ENCODE measurements around the gene KIF21A.

Gene KIF21A

DNA sequence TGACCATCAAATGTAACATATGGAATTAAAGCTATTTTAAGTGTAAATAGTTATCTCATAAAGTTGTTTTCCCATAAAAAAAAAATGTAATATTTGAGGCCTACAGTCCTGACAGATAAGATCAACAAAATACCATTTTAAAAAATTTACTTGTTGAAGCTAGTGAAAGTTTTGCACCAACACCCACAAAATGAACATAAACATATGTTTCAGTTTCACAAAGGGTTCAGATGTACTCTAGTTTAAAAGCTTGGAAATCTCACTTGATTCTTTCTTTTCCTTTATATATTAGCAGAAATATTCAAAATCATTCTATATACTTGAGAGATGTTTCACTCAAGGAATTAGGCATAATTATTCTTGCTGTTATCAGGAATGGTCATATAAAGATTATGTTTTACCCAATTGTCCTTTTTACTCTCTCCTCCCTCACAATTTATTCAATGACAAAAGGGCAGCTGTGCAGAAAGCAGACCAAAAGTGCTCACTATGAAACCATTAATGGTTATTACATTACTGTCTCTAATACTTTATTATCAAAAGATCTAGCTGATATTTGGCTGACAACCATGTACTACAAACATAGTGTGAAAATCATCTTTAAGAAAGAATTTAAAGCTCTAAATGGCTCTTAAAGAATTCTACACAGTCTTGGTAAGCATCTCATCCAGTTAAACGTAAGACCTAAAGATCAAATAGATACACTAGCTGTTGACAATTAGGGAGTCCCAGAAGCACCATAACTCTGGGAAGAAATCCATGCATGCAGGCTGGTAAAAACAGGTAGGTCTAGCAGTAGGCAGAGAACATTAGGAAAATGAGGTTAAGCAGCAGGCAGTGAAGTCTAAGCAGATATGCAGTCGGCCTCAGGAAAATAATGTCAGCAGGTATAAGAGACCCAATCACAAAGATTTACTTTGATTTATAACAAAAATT lies 28.8 kb downstream of the KIF21A start:
- Histone ChIP-seq H3K27me3 (no peaks in the 10 kb centered on the region), H3K27ac (no peak overlapping the region), H4K20me1 (no peaks in the 10 kb centered on the region), H3K4me1 (no peaks in the 10 kb centered on the region), H3K9ac (no peak overlapping the region), H3K4me3 (no peak overlapping the region), H3K9me3 (no peaks in the 10 kb centered on the region), H3K4me2 (no peak overlapping the region), H3K36me3 (no peaks in the 10 kb centered on the region)
- no peak for TF ChIP-seq Cebpa-rat (IDR thresholded peaks at IDR 0.05)

DNA sequence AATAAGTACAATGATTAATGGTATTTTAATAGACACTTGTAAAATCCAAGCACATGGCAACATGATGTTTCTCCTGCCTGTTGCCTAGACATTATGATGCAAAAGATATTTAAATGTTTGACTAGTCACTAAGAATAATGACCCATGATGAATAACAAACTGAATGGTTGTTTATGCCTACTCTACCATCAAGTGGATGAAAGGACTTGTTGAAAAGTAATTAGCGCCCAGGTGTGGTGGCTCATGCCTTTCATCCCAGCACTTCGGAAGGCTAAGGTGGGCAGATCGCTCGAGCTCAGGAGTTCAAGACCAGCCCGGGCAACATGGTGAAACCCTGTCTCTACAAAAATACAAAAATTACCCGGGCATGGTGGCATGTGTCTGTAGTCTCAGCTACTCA lies 30.7 kb downstream of the KIF21A start:
- no peak overlapping the region for H3K27ac ChIP-seq
- no peak overlapping the region for H3K9ac ChIP-seq
- TF ChIP-seq Cebpa-rat (IDR thresholded peaks at IDR 0.05) = no peak
- no peaks in the 10 kb centered on the region for H3K27me3 ChIP-seq
- H3K4me2 ChIP-seq = no peak overlapping the region
- no peaks in the 10 kb centered on the region for H4K20me1 ChIP-seq
- no peaks in the 10 kb centered on the region for H3K4me1 ChIP-seq
- H3K9me3 ChIP-seq = no peaks in the 10 kb centered on the region
- no peak overlapping the region for H3K4me3 ChIP-seq
- no peaks in the 10 kb centered on the region for H3K36me3 ChIP-seq

DNA sequence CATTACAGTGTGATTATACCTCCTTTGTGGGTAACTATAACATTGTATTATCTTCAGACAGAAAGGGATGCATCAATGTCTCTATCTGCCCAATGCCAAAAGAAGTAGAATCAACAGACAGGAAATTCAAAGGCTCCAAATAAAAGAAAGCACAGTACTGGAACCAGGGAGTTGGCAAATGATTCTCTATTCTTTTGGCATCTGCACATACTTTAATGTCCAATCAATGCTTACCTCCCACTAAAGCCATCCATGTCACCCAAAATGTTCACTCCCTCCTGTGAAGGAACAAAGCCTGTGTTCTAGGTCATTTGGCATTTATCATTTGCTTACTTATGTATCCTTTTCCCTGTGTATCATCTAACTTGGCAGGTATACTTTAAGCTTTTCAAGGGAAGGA lies 36.7 kb downstream of the KIF21A start:
- Histone ChIP-seq H4K20me1 (no peaks in the 10 kb centered on the region), H3K9ac (no peak overlapping the region), H3K9me3 (no peaks in the 10 kb centered on the region), H3K27me3 (no peaks in the 10 kb centered on the region), H3K4me3 (no peak overlapping the region), H3K4me1 (no peaks in the 10 kb centered on the region), H3K27ac (no peak overlapping the region), H3K4me2 (no peak overlapping the region), H3K36me3 (no peaks in the 10 kb centered on the region)
- TF ChIP-seq Cebpa-rat (IDR thresholded peaks at IDR 0.05) = no peak

DNA sequence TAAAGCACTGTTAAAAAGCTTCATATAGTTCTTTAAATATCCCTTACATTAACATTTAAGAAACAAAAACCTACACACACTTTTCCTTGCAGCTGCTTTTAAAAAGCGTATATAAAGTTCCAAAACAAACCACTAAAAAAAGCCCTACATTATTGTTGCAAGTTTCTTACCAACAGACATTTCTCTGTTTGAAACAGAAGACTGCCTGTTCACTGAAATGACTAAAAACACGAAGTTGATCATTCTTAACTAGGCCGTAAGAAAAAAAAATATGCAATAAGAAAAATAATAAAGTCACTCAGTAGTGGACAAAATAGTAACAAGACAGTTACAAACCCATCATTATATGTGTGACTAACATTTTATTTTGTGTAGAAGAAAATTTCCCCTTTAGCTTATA lies 37.3 kb downstream of the KIF21A start:
- H3K27me3 ChIP-seq = no peaks in the 10 kb centered on the region
- H3K27ac ChIP-seq = no peak overlapping the region
- no peak overlapping the region for H3K9ac ChIP-seq
- H3K4me1 ChIP-seq = no peaks in the 10 kb centered on the region
- H3K9me3 ChIP-seq = no peaks in the 10 kb centered on the region
- no peaks in the 10 kb centered on the region for H3K36me3 ChIP-seq
- no peak overlapping the region for H3K4me3 ChIP-seq
- TF ChIP-seq Cebpa-rat (IDR thresholded peaks at IDR 0.05) = no peak
- H4K20me1 ChIP-seq = no peaks in the 10 kb centered on the region
- no peak overlapping the region for H3K4me2 ChIP-seq

DNA sequence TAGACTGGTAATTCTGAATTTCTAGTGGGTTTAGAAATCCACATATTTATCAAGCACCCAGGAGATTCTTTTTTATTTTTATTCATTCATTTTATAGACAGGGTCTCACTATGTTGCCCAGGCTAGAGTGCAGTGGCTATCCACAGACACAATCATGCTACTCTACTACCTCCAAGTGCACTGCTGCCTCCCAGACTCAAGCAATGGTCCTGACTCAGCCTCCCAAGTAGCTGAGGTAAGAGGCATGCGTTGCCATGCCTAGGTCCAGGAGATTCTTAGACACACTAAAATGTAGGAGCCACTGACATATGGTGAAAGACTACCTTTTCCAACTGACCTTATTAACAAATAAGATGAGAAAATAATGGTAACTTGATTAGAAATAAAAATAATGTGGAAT lies 38.9 kb downstream of the KIF21A start:
- H4K20me1 ChIP-seq = no peaks in the 10 kb centered on the region
- no peaks in the 10 kb centered on the region for H3K36me3 ChIP-seq
- no peak for TF ChIP-seq Cebpa-rat (IDR thresholded peaks at IDR 0.05)
- no peaks in the 10 kb centered on the region for H3K9me3 ChIP-seq
- no peak overlapping the region for H3K9ac ChIP-seq
- no peaks in the 10 kb centered on the region for H3K27me3 ChIP-seq
- H3K4me2 ChIP-seq = no peak overlapping the region
- no peak overlapping the region for H3K4me3 ChIP-seq
- H3K4me1 ChIP-seq = no peaks in the 10 kb centered on the region
- no peak overlapping the region for H3K27ac ChIP-seq

DNA sequence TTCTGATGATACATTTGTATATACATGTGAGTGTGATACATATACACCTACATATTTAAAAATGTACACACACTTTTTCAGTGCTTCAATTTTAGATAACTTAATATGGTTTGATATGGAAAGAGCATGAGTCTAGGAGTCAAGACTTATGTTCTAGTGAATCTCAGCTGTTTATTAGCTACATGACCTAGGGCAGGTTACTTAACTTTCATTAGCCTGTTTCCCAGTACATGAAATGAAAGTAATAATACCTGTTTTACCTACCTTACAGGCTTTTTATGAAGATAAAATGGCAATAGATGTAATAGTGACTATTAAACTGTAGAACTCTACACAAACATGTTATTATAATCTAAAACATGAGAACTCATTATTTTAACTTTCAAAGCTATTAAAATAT lies 39.5 kb downstream of the KIF21A start:
- Histone ChIP-seq H3K4me3 (no peak overlapping the region), H4K20me1 (no peaks in the 10 kb centered on the region), H3K27ac (no peak overlapping the region), H3K36me3 (no peaks in the 10 kb centered on the region), H3K4me1 (no peaks in the 10 kb centered on the region), H3K4me2 (no peak overlapping the region), H3K9ac (no peak overlapping the region), H3K27me3 (no peaks in the 10 kb centered on the region), H3K9me3 (no peaks in the 10 kb centered on the region)
- TF ChIP-seq Cebpa-rat (IDR thresholded peaks at IDR 0.05) = no peak

DNA sequence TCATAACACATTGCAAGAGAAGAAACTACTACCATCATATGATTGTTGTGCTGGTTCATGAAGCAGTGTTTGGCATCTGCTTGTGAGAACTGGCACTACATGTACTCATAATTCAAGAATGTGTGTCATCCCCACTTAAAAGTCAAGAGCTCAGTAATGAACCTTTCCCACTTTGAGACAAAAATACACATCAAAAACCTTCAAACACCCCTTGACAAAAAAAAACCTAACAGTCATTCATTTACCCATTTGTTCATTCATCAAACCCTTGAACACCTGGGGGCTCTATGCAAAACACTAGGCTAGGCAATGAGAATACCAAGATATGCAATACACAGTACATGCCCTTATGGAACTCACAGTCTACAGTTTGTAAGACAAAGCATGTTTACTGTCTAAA lies 40.0 kb downstream of the KIF21A start:
- H3K36me3 ChIP-seq = no peaks in the 10 kb centered on the region
- no peaks in the 10 kb centered on the region for H3K27me3 ChIP-seq
- no peak overlapping the region for H3K4me3 ChIP-seq
- no peaks in the 10 kb centered on the region for H4K20me1 ChIP-seq
- H3K4me1 ChIP-seq = no peaks in the 10 kb centered on the region
- no peak for TF ChIP-seq Cebpa-rat (IDR thresholded peaks at IDR 0.05)
- no peak overlapping the region for H3K4me2 ChIP-seq
- no peak overlapping the region for H3K27ac ChIP-seq
- no peaks in the 10 kb centered on the region for H3K9me3 ChIP-seq
- H3K9ac ChIP-seq = no peak overlapping the region

DNA sequence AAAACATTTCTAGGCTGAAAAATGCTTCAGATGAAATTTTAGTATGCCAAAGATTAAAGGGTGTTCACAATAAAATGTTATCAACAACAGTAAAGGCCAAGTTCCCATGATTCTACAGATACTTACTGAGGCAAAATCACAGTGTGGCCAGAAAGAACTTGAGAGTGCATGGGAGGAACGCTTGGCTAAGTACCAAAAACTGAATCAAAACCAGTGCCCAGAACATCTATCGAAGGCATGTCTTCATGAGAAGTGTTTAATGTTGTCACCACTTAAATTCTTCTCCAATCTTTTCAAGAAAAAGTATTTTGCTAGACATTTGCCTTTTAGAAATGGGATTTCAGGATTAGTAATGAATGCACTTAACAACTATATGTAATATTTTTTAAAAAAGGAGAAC lies 41.5 kb downstream of the KIF21A start:
- no peak overlapping the region for H3K27ac ChIP-seq
- H3K4me3 ChIP-seq = no peak overlapping the region
- no peak overlapping the region for H3K4me2 ChIP-seq
- H3K9ac ChIP-seq = no peak overlapping the region
- TF ChIP-seq Cebpa-rat (IDR thresholded peaks at IDR 0.05) = no peak
- H3K27me3 ChIP-seq = no peaks in the 10 kb centered on the region
- H3K4me1 ChIP-seq = no peaks in the 10 kb centered on the region
- H4K20me1 ChIP-seq = no peaks in the 10 kb centered on the region
- H3K9me3 ChIP-seq = no peaks in the 10 kb centered on the region
- no peaks in the 10 kb centered on the region for H3K36me3 ChIP-seq

DNA sequence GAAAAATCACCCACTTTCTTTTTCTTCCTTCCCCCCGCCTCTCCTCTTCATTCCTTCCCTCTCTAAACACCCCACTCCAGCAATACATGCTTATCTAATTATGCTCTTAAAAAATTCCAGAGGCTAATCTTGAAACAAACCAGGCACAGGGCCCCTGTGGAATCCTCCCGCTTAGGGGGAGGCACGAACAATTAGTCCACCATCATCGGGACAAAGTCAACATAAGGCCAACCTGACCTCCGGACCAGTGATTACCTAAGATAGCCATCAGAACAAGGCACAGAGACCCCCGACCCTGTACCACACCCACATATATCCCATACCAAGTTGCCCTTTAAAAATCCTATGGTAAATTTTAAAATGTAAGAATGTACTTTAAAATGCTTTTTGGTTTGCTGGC lies 47.1 kb downstream of the KIF21A start:
- H3K9ac ChIP-seq = no peak overlapping the region
- H3K4me1 ChIP-seq = no peaks in the 10 kb centered on the region
- no peak for TF ChIP-seq Cebpa-rat (IDR thresholded peaks at IDR 0.05)
- H3K4me3 ChIP-seq = no peak overlapping the region
- H3K36me3 ChIP-seq = no peaks in the 10 kb centered on the region
- no peaks in the 10 kb centered on the region for H4K20me1 ChIP-seq
- no peak overlapping the region for H3K4me2 ChIP-seq
- no peaks in the 10 kb centered on the region for H3K9me3 ChIP-seq
- H3K27ac ChIP-seq = no peak overlapping the region
- no peaks in the 10 kb centered on the region for H3K27me3 ChIP-seq

DNA sequence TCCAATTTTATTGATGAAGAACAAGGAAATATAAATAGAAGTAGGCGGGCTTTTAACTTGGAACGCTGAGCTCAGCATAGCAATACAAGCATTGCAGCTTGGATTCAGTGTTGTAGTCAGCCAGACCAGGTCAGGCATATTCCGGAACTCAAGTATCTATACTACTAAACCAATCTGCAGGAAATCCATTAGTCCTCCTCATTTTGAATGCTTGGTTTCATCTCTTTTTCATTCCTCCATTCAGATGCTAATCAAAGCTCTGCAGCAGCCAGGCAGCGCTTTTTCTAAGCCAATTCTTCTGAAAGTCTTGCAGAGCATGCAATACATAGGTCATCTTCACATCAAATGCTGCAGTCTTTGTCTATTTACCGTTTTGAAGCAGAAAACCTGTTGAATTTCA lies 49.0 kb downstream of the KIF21A start:
- H3K9me3 ChIP-seq = no peaks in the 10 kb centered on the region
- no peaks in the 10 kb centered on the region for H4K20me1 ChIP-seq
- H3K9ac ChIP-seq = no peak overlapping the region
- H3K4me2 ChIP-seq = no peak overlapping the region
- H3K27ac ChIP-seq = no peak overlapping the region
- H3K27me3 ChIP-seq = no peaks in the 10 kb centered on the region
- no peak overlapping the region for H3K4me3 ChIP-seq
- no peaks in the 10 kb centered on the region for H3K4me1 ChIP-seq
- no peak for TF ChIP-seq Cebpa-rat (IDR thresholded peaks at IDR 0.05)
- H3K36me3 ChIP-seq = no peaks in the 10 kb centered on the region
